Prostate gland (tissue), 2 donors: Measurements from ENCODE around the gene BMP8B.
"Not testable (repeated sequence)": the region's sequence is repeated elsewhere in the genome, so short reads cannot be mapped to it uniquely, and the experiment has no call there.

Source experiments
- CTCF ChIP-seq, 4 experiments: fragments of 200-600 bp in 2 of 4; fragments of 450-650 bp in 2 of 4; sonication (generic) in 2 of 4; IDR thresholded peaks; 1 replicate in 3 of 4; 2 replicates in 1 of 4; pipeline ENCODE4 v1.5.1; 2016 to 2019; ENCODE audit warnings: antibody characterized with exemption in 4 of 4, mild to moderate bottlenecking in 2 of 4, moderate library complexity in 2 of 4
- POLR2A ChIP-seq: fragments of 450-650 bp; IDR thresholded peaks from one replicate; pipeline ENCODE4 v1.6.1; 2016; ENCODE audit warnings: antibody characterized with exemption, mild to moderate bottlenecking

- not testable (repeated sequence) for TF ChIP-seq CTCF (IDR thresholded peaks at IDR 0.05); POLR2A
Measured at GRCh38 chr1:39787964-39788363, 701 bp downstream of the BMP8B start.
